GDM1 (cell line): ENCODE results near the gene ZNF398.
A peak's percentile ranks its signal among the peaks of the same experiment; 100 is the strongest.

Experiments
- DNase-seq: peaks from one replicate; lab custom pipeline; 2025; lab: John Stamatoyannopoulos, UW

ZNF398 gene

DNA sequence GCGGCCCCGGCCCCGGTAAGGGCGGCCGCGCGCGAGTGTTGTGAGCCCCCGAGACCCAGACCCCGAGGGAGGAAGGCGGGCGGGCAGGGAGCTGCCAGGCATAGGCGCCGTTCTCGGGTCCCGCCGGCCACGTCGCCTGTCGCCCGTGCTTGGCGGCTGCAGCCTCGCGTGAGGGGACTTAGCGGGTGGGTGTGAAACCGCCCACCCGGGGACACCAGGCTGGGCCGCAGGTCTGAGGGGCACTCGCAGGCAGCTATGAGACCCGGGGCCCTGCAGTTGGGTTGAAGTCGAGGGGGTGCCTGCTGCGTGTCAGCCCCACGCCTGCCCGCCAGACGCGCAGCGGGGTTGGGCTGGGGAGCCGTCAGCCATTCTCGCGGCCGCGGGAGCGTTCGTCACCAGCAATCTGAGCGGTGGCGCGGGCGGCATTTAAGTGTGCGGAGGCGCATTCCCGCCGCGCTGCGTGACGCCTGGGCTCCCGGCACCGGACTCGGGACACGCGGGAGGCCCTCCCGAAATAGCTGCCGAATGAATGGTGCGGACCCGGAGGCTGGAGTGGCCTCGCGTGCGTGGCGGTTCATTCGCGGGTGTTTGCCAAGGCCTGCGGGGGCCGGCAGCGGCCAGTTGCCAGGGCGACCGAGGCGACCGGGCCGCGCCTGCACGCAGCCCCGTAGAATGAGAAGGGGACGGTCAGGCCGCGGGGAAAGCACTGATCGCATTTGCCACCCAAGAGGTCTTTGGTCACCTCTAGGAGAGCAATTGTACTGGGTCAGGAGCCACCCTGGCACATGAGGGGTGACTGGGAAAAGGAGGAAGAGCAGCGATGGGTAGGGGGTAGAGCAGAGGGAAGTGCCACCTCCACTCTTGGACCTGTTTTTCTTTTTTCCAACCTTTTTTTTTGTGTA lies 750 bp downstream of the ZNF398 start:
- DNase-seq: peak; percentile 32

GRCh38 chr7:149150981-149151380 lies 3.7 kb downstream of the ZNF398 start:
- DNase-seq: no peak

- DNase-seq: no peak
These were observed 6.1 kb downstream of the ZNF398 start for GRCh38 chr7:149153346-149153745.

DNA sequence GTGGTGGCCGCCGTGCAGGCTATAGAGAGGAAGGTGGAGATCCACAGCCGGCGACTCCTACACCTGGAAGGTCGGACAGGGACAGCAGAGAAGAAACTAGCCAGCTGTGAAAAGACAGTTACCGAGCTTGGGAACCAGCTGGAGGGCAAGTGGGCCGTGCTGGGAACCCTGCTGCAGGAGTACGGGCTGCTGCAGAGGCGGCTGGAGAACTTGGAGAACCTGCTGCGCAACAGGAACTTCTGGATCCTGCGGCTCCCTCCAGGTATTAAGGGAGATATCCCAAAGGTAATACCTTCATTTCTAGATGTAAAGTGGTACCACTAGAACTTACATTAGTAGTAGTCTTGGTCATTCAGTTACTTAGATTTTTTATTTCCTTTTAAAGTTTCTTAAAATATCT lies 6.8 kb downstream of the ZNF398 start:
- DNase-seq: no peak

GRCh38 chr7:149156898-149157297 lies 9.6 kb downstream of the ZNF398 start:
- no peak for DNase-seq

- no peak for DNase-seq
These were observed 14.1 kb downstream of the ZNF398 start for GRCh38 chr7:149161241-149161848.

DNA sequence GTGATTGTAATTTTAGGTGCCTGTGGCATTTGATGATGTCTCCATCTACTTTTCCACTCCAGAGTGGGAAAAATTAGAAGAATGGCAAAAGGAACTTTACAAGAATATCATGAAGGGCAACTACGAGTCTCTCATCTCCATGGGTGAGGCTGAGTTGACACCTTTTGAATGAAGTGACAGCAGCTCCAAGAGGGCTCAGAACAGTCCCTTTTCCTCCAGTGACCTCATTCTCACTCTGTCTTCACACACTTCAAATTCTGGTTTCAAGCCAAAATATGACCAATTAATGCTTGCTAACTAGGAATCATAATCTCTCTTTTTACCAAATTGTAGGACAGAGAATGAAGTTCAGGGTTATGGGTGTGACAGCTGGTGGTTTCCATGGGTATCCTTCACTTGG lies 18.9 kb downstream of the ZNF398 start:
- no peak for DNase-seq

- no peak for DNase-seq
These were observed 19.5 kb downstream of the ZNF398 start for GRCh38 chr7:149166630-149167352.

GRCh38 chr7:149171892-149172533 lies 24.8 kb downstream of the ZNF398 start:
- no peak for DNase-seq

- no peak for DNase-seq
These were observed 25.3 kb downstream of the ZNF398 start for GRCh38 chr7:149172534-149172920.

GRCh38 chr7:149175150-149175549 lies 27.9 kb downstream of the ZNF398 start:
- DNase-seq: no peak

DNA sequence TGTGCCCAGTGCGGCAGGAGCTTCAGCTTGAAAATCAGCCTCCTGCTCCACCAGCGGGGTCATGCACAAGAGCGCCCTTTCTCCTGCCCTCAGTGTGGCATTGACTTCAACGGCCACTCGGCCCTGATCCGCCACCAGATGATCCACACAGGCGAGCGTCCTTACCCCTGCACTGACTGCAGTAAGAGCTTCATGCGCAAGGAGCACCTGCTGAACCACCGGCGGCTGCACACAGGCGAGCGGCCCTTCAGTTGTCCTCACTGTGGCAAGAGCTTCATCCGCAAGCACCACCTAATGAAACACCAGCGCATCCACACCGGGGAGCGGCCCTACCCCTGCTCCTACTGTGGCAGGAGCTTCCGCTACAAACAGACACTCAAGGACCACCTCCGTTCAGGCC lies 32.0 kb downstream of the ZNF398 start:
- DNase-seq: no peak

DNA sequence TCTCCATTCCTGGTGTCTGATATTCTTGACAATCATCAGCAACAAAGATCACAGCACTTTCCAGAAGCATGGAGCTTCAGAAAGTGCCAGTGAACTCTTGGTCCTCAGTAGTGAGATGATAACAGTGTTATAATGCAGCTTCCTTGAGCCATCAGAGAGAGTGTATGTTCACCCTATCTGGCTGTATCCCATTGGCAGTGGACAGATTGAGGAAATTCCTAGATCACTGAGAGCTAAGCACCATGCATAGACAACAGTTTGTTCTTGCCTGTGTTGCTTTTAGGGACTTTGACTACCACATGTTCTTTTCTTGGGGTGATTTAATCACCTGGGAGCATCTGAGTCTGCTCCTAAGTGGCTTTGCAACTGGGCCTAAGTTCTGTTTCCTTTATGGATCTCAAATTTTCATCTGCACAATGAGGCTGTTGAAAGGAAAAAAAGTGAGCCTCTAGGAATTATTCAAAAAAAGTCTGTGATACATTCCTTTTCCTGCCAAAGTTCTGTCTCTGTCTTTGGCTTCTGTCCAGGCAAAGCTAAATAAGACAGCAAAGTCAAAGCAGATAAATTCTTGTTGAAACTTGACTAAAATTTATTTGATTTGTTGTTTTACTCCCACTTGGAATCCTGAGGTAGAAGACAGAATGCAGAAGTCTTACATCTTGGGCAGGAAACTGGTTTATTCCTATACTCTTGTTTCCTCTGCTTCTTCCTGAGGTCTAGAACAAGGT lies 33.6 kb downstream of the ZNF398 start:
- DNase-seq: no peak

GRCh38 chr7:149181450-149181790 lies 34.2 kb downstream of the ZNF398 start:
- no peak for DNase-seq

DNA sequence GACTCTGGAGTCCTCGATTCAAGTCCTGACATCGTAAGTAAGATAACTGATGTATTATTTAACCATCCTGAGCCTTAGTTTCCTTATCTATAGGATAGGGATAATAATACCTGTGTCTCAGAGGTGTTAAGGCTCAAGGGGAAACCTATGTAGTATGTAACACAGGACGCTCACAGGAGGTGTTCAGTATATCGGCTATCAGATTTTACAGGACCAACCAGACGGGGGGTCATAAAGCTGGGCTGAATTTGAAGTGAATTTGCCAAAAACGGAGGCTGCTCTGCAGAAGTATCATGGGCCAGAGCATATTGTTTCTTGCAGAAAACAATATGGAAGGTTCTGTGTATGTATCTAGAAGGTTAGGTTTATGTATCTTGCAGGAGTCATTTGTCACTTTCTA lies 37.0 kb downstream of the ZNF398 start:
- no peak for DNase-seq

- DNase-seq: no peak
These were observed 41.0 kb downstream of the ZNF398 start for GRCh38 chr7:149188213-149188612.

GRCh38 chr7:149188637-149189259 lies 41.5 kb downstream of the ZNF398 start:
- DNase-seq: no peak

GRCh38 chr7:149191851-149192250 lies 44.6 kb downstream of the ZNF398 start:
- no peak for DNase-seq

GRCh38 chr7:149194799-149195179 lies 47.5 kb downstream of the ZNF398 start:
- DNase-seq: no peak

DNA sequence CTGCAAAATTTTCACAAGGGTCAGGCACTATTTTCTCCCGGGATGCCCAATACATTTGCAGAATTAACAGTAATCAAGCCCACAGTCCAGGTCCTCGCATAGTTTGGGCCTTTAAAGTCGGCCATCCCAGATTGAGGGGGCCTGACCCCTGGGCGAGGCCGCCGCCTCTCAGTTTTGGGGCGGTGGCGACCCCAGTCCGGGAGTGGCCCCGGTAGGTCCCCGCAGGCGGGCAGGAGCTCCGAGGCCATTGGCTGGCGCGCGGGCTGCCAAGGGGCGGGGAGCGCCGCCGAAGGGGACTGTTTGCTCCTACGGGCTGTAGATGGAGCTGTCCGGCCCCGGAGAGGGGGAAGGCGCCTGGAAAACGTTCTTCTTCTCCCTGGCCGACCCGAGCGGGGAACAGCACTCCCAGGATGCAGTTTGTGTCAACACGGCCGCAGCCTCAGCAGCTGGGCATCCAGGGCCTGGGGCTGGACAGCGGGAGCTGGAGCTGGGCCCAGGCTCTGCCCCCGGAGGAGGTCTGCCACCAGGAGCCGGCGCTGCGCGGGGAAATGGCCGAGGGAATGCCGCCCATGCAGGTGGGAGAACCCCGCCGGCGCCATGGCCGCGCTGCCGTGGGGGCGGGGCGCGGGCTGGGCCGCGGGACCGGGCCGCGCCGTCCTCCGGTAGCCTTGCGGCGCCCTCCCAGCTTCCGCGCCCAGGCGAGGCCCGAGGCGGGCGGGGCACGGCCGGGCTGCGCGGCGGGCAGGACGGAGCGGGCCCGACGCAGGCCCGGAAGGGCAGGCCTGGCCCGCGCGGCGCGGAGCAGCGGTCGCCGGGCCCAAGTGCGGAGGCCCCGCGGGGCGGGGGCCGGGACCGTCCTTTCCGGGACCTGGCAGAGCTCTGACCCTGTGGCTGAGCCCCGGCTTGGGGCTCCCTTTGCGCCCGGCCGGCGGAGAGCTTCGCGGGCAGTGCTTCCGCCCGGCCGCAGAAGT lies 48.2 kb downstream of the ZNF398 start, which contains the start of gene ZNF282:
TSS of gene ZNF282 (plus strand) at position 367 of the 971 bp plus-strand sequence. CDS start at position 411, 44 bp downstream.
- DNase-seq: peak; percentile 82
